HL-60 (cell line): ENCODE results near the gene IQCE.

Experiments used
- DNase-seq, 2 experiments: peaks; one replicate each; pipeline ENCODE4 v3.0.0-alpha.2; 2010 to 2020; ENCODE audit warnings: low read depth in 1 of 2, low spot score in 1 of 2
- H3K27ac ChIP-seq: fragments of 250-450 bp; sonication (Bioruptor Pico); replicated peaks from 2 replicates; pipeline ENCODE4 v1.5.1; 2020; ENCODE audit warnings: mild to moderate bottlenecking, moderate library complexity
- H3K27me3 ChIP-seq: fragments of 250-450 bp; sonication (Bioruptor Pico); 2 replicates; pipeline ENCODE4 v1.5.1; 2021; ENCODE audit warnings: mild to moderate bottlenecking, moderate library complexity; ENCODE audit not compliant: insufficient read depth, poor library complexity, severe bottlenecking
- H3K4me3 ChIP-seq: replicated peaks from 2 replicates; pipeline ENCODE4 v1.5.1; 2011; ENCODE audit warnings: mild to moderate bottlenecking, control low read depth, low read length; ENCODE audit not compliant: insufficient read depth
- CTCF ChIP-seq: IDR thresholded peaks from one replicate; pipeline ENCODE4 v1.5.1; 2011; ENCODE audit warnings: low read length, control low read depth, inconsistent platforms; ENCODE audit not compliant: insufficient read depth
- GABPA ChIP-seq: IDR thresholded peaks from 2 replicates; pipeline ENCODE4 v1.6.1; 2012; ENCODE audit warnings: low read depth
- POLR2AphosphoS5 ChIP-seq: IDR thresholded peaks from 2 replicates; pipeline ENCODE4 v1.6.1; 2012; ENCODE audit warnings: low read depth
- REST ChIP-seq: IDR thresholded peaks from 2 replicates; pipeline ENCODE4 v1.6.1; 2012; ENCODE audit warnings: low read depth; ENCODE audit not compliant: insufficient replicate concordance
- SPI1 ChIP-seq: IDR thresholded peaks from 2 replicates; pipeline ENCODE4 v1.6.1; 2012; ENCODE audit warnings: low read depth, mild to moderate bottlenecking, borderline replicate concordance

The IQCE gene

GRCh38 chr7:2647594-2648172 is 88.9 kb downstream of the IQCE start:
- DNase-seq: no peak
- no peak for TF ChIP-seq GABPA
- no peak for TF ChIP-seq REST
- TF ChIP-seq POLR2AphosphoS5: no peak
- no peak for TF ChIP-seq CTCF
- no peak for TF ChIP-seq SPI1
- Histone ChIP-seq H3K27ac (no peak overlapping the region), H3K4me3 (no peak overlapping the region), H3K27me3 (no peaks in the 10 kb centered on the region)

GRCh38 chr7:2649139-2649838 is 90.5 kb downstream of the IQCE start:
- H3K4me3 ChIP-seq: no peak overlapping the region
- TF ChIP-seq POLR2AphosphoS5 (no peak), CTCF (no peak), GABPA (no peak), SPI1 (no peak), REST (no peak)
- H3K27me3 ChIP-seq: no peaks in the 10 kb centered on the region
- DNase-seq: no peak
- H3K27ac ChIP-seq: no peak overlapping the region

- H3K4me3 ChIP-seq: no peak overlapping the region
- TF ChIP-seq GABPA (no peak), POLR2AphosphoS5 (no peak), SPI1 (no peak), CTCF (no peak), REST (no peak)
- DNase-seq: no peak
- H3K27me3 ChIP-seq: no peaks in the 10 kb centered on the region
- no peak overlapping the region for H3K27ac ChIP-seq
Measured at GRCh38 chr7:2649991-2650390, 91.2 kb downstream of the IQCE start.
